Dendritic cell treated with granulocyte-macrophage colony-stimulating factor and Interleukin-4, amounts not matched to agents 40 ng/mL and 50 ng/mL, for 4 days (primary cell): Measurements from ENCODE around the gene AFMID.
"Not testable (repeated sequence)": the region's sequence is repeated elsewhere in the genome, so short reads cannot be mapped to it uniquely, and the experiment has no call there.

Experiments
- H3K27ac Mint-ChIP-seq: one replicate; pipeline ENCODE4 v1.8.0; 2022; ENCODE audit warnings: mild to moderate bottlenecking, mixed read lengths
- H3K27me3 Mint-ChIP-seq: one replicate; pipeline ENCODE4 v1.8.0; 2022; ENCODE audit warnings: mild to moderate bottlenecking, mixed read lengths
- H3K36me3 Mint-ChIP-seq: one replicate; pipeline ENCODE4 v1.8.0; 2022; ENCODE audit warnings: low read depth, mixed read lengths
- H3K4me1 Mint-ChIP-seq: one replicate; pipeline ENCODE4 v1.8.0; 2022; ENCODE audit warnings: low read depth, mixed read lengths
- H3K4me3 Mint-ChIP-seq: one replicate; pipeline ENCODE4 v1.8.0; 2022; ENCODE audit warnings: mild to moderate bottlenecking, moderate library complexity, mixed read lengths
- H3K9me3 Mint-ChIP-seq: one replicate; pipeline ENCODE4 v1.8.0; 2022; ENCODE audit warnings: mixed read lengths
- intact Hi-C: fragments of 100-400 bp; cut with micrococcal nuclease; formaldehyde crosslinking; loops from one replicate; pipeline ENCODE4 v1.15.0; 2022

Gene AFMID

GRCh38 chr17:78186692-78187595 is at the start of gene AFMID, which contains the start of gene TK1:
Gene AFMID (plus strand): TSS chr17:78187362. CDS start chr17:78187371, 9 bp downstream.
Gene TK1 (minus strand): TSS chr17:78187052. CDS start chr17:78186994, 58 bp downstream.
- peak within 1 kb of the TSS; percentile 78 for H3K27ac Mint-ChIP-seq
- peaks cover 51% of the 10 kb centered on the region for H3K4me1 Mint-ChIP-seq
- peaks cover 21% of the 10 kb centered on the region for H3K36me3 Mint-ChIP-seq
- no peaks in the 10 kb centered on the region for H3K9me3 Mint-ChIP-seq
- H3K27me3 Mint-ChIP-seq = no peaks in the 10 kb centered on the region
- peak within 1 kb of the TSS; percentile 73 for H3K4me3 Mint-ChIP-seq
- intact Hi-C loops = loop anchor here (1.0 to 5.0 kb wide), 2 partner anchors 11 to 60 kb away; partner anchors contain the start of gene TMC6

GRCh38 chr17:78137392-78138203 is 49.6 kb upstream of the AFMID start:
- Mint-ChIP-seq H3K4me3 (no peak overlapping the region), H3K27ac (peak overlapping the region; percentile 51), H3K27me3 (no peaks in the 10 kb centered on the region), H3K9me3 (no peaks in the 10 kb centered on the region), H3K36me3 (peaks cover 75% of the 10 kb centered on the region), H3K4me1 (peaks cover 89% of the 10 kb centered on the region)
- intact Hi-C loops = no loop called here

- intact Hi-C loops = no loop called here
- Mint-ChIP-seq H3K27ac (peak overlapping the region; percentile 88), H3K9me3 (no peaks in the 10 kb centered on the region), H3K4me3 (peak overlapping the region; percentile 4), H3K4me1 (peaks cover 89% of the 10 kb centered on the region), H3K36me3 (peaks cover 70% of the 10 kb centered on the region), H3K27me3 (no peaks in the 10 kb centered on the region)
Observed at GRCh38 chr17:78138204-78139060, 48.7 kb upstream of the AFMID start.

- intact Hi-C loops, H3K27me3 Mint-ChIP-seq, H3K9me3 Mint-ChIP-seq: not testable (repeated sequence)
- Mint-ChIP-seq H3K4me1 (peaks cover 92% of the 10 kb centered on the region), H3K4me3 (peak overlapping the region; percentile 60), H3K27ac (peak overlapping the region; percentile 88), H3K36me3 (peaks cover 57% of the 10 kb centered on the region)
Observed at GRCh38 chr17:78139861-78140168, 47.3 kb upstream of the AFMID start.

GRCh38 chr17:78140169-78141051 is 46.8 kb upstream of the AFMID start:
- H3K4me1 Mint-ChIP-seq = peaks cover 96% of the 10 kb centered on the region
- H3K27me3 Mint-ChIP-seq = no peaks in the 10 kb centered on the region
- H3K9me3 Mint-ChIP-seq = no peaks in the 10 kb centered on the region
- peaks cover 51% of the 10 kb centered on the region for H3K36me3 Mint-ChIP-seq
- intact Hi-C loops = no loop called here
- peak overlapping the region; percentile 88 for H3K27ac Mint-ChIP-seq
- H3K4me3 Mint-ChIP-seq = peak overlapping the region; percentile 61

- H3K27me3 Mint-ChIP-seq = no peaks in the 10 kb centered on the region
- intact Hi-C loops = no loop called here
- peaks cover 39% of the 10 kb centered on the region for H3K36me3 Mint-ChIP-seq
- H3K4me1 Mint-ChIP-seq = peaks cover 98% of the 10 kb centered on the region
- peak overlapping the region; percentile 88 for H3K27ac Mint-ChIP-seq
- no peaks in the 10 kb centered on the region for H3K9me3 Mint-ChIP-seq
- peak overlapping the region; percentile 6 for H3K4me3 Mint-ChIP-seq
Observed at GRCh38 chr17:78141437-78142118, 45.6 kb upstream of the AFMID start.

GRCh38 chr17:78142119-78142861 is 44.9 kb upstream of the AFMID start:
- Mint-ChIP-seq H3K27me3 (no peaks in the 10 kb centered on the region), H3K9me3 (no peaks in the 10 kb centered on the region), H3K36me3 (peaks cover 32% of the 10 kb centered on the region), H3K4me1 (peaks cover 98% of the 10 kb centered on the region), H3K4me3 (peak overlapping the region; percentile 39), H3K27ac (peak overlapping the region; percentile 89)
- intact Hi-C loops = no loop called here

- Mint-ChIP-seq H3K4me3 (peak overlapping the region; percentile 17), H3K36me3 (peaks cover 26% of the 10 kb centered on the region), H3K27me3 (peaks cover under 1% of the 10 kb centered on the region), H3K4me1 (peaks cover 95% of the 10 kb centered on the region), H3K27ac (peak overlapping the region; percentile 89), H3K9me3 (no peaks in the 10 kb centered on the region)
- intact Hi-C loops = loop anchor here (1.0 kb wide), 1 partner anchor 31 kb away; no protein-coding TSS in a partner anchor
Observed at GRCh38 chr17:78143214-78144146, 43.7 kb upstream of the AFMID start.

- intact Hi-C loops = loop anchor here (1.0 kb wide), 1 partner anchor 30 kb away; no protein-coding TSS in a partner anchor
- H3K27me3 Mint-ChIP-seq = peaks cover 4% of the 10 kb centered on the region
- peaks cover 18% of the 10 kb centered on the region for H3K36me3 Mint-ChIP-seq
- peaks cover 91% of the 10 kb centered on the region for H3K4me1 Mint-ChIP-seq
- peak overlapping the region; percentile 65 for H3K4me3 Mint-ChIP-seq
- H3K9me3 Mint-ChIP-seq = no peaks in the 10 kb centered on the region
- peak overlapping the region; percentile 89 for H3K27ac Mint-ChIP-seq
Observed at GRCh38 chr17:78144147-78144719, 42.9 kb upstream of the AFMID start.

- Mint-ChIP-seq H3K27me3 (peaks cover 4% of the 10 kb centered on the region), H3K4me1 (peaks cover 84% of the 10 kb centered on the region), H3K9me3 (no peaks in the 10 kb centered on the region), H3K36me3 (peaks cover 16% of the 10 kb centered on the region), H3K27ac (peak overlapping the region; percentile 89), H3K4me3 (peak overlapping the region; percentile 65)
- intact Hi-C loops = loop anchor here (1.0 kb wide), 1 partner anchor 29 kb away; no protein-coding TSS in a partner anchor
Observed at GRCh38 chr17:78144736-78145641, 42.2 kb upstream of the AFMID start.
